SU-DHL-6 (cell line): ENCODE data around the gene MRAP2.

ENCODE experiments used
- H2AFZ ChIP-seq: fragments of 200-600 bp; sonication (generic); 2 replicates; pipeline ENCODE4 v1.6.1; 2014; ENCODE audit warnings: low read depth, mild to moderate bottlenecking, moderate library complexity, mixed read lengths, antibody characterized with exemption, low read length; ENCODE audit not compliant: severe bottlenecking
- H3F3A ChIP-seq: fragments of 200-600 bp; shearing (Covaris generic); 2 replicates; pipeline ENCODE4 v1.6.0; 2016; ENCODE audit warnings: antibody characterized with exemption, mild to moderate bottlenecking; ENCODE audit not compliant: insufficient read depth
- H3K27ac ChIP-seq: fragments of 200-600 bp; sonication (generic); 2 replicates; pipeline ENCODE4 v1.5.1; 2016; ENCODE audit warnings: low read depth, mild to moderate bottlenecking, low read length, moderate library complexity, mixed read lengths
- H3K27me3 ChIP-seq: fragments of 200-600 bp; sonication (generic), shearing (Covaris generic); 2 replicates; pipeline ENCODE4 v1.6.0; 2014; ENCODE audit warnings: mild to moderate bottlenecking, low read length
- H3K36me3 ChIP-seq: fragments of 200-600 bp; sonication (generic); 2 replicates; pipeline ENCODE4 v1.6.1; 2014; ENCODE audit warnings: mild to moderate bottlenecking, low read length, mixed read lengths
- H3K4me2 ChIP-seq: fragments of 300-600, 200-600 bp; shearing (Covaris generic), sonication (generic); 2 replicates; pipeline ENCODE4 v1.6.0; 2014; ENCODE audit warnings: low read length, low read depth, mild to moderate bottlenecking; ENCODE audit not compliant: poor library complexity, severe bottlenecking
- H3K4me3 ChIP-seq: fragments of 200-600 bp; sonication (generic); 2 replicates; pipeline ENCODE4 v1.5.1; 2014; ENCODE audit warnings: antibody characterized with exemption, low read length, mild to moderate bottlenecking, mixed read lengths; ENCODE audit not compliant: insufficient read depth, poor library complexity, severe bottlenecking
- H3K79me2 ChIP-seq: fragments of 200-600 bp; sonication (generic); 2 replicates; pipeline ENCODE4 v1.6.1; 2014; ENCODE audit warnings: mild to moderate bottlenecking, low read length, moderate library complexity; ENCODE audit not compliant: insufficient read depth
- H3K9ac ChIP-seq: fragments of 200-600 bp; sonication (generic); 2 replicates; pipeline ENCODE4 v1.7.0; 2014; ENCODE audit warnings: mild to moderate bottlenecking, low read length
- H3K9me2 ChIP-seq: fragments of 200-600 bp; sonication (generic); replicated peaks from 2 replicates; pipeline ENCODE4 v1.6.1; 2014; ENCODE audit warnings: low read length; ENCODE audit not compliant: insufficient read depth
- H3K9me3 ChIP-seq: fragments of 200-600 bp; sonication (generic); 2 replicates; pipeline ENCODE4 v1.6.1; 2014; ENCODE audit warnings: low read length, mixed read lengths; ENCODE audit not compliant: insufficient read depth
- H4K20me1 ChIP-seq: fragments of 200-600 bp; sonication (generic); 2 replicates; pipeline ENCODE4 v1.6.1; 2014; ENCODE audit warnings: low read depth, mild to moderate bottlenecking, antibody characterized with exemption, low read length, moderate library complexity, mixed read lengths
- EZH2phosphoT487 ChIP-seq: fragments of 200-600 bp; sonication (generic), shearing (Covaris generic); conservative IDR thresholded peaks from 2 replicates; pipeline ENCODE4 v1.6.1; 2018; ENCODE audit warnings: mild to moderate bottlenecking, antibody characterized with exemption, low read length, moderate library complexity, mixed read lengths
- TF ChIP-seq, protein P1 (sequence below): fragments of 200-600 bp; sonication (generic); IDR thresholded peaks from one replicate; pipeline ENCODE4 v1.5.1; 2017; ENCODE audit warnings: antibody characterized with exemption, mild to moderate bottlenecking, low read length, moderate library complexity; ENCODE audit not compliant: insufficient read depth, poor library complexity, severe bottlenecking

The MRAP2 gene

DNA sequence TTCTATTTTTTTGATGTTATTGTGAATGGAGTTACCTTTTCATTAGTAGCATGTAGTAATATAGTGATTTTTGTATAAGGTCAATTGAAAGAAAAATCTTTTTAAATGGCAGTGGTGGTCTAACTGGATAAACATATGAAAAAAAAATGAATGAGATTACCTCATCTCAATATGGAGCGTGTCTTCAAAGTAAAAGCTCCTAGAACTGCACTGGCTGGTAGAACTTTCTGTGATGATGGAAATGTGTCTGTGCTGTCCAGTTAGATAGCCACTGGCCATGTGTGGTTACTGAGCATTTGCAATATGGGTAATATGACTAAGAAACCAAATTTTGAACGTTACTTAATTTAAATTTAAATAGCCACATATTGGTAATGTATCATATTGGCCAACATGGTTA is 44.1 kb downstream of the MRAP2 start:
- H4K20me1 ChIP-seq = no peaks in the 10 kb centered on the region
- no peaks in the 10 kb centered on the region for H3K9me3 ChIP-seq
- TF ChIP-seq, protein P1, sequence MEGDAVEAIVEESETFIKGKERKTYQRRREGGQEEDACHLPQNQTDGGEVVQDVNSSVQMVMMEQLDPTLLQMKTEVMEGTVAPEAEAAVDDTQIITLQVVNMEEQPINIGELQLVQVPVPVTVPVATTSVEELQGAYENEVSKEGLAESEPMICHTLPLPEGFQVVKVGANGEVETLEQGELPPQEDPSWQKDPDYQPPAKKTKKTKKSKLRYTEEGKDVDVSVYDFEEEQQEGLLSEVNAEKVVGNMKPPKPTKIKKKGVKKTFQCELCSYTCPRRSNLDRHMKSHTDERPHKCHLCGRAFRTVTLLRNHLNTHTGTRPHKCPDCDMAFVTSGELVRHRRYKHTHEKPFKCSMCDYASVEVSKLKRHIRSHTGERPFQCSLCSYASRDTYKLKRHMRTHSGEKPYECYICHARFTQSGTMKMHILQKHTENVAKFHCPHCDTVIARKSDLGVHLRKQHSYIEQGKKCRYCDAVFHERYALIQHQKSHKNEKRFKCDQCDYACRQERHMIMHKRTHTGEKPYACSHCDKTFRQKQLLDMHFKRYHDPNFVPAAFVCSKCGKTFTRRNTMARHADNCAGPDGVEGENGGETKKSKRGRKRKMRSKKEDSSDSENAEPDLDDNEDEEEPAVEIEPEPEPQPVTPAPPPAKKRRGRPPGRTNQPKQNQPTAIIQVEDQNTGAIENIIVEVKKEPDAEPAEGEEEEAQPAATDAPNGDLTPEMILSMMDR = no peak
- TF ChIP-seq EZH2phosphoT487 = no peak
- H3K27me3 ChIP-seq = no peaks in the 10 kb centered on the region
- no peaks in the 10 kb centered on the region for H3F3A ChIP-seq
- no peak overlapping the region for H3K9ac ChIP-seq
- no peaks in the 10 kb centered on the region for H3K36me3 ChIP-seq
- no peak overlapping the region for H3K4me3 ChIP-seq
- H2AFZ ChIP-seq = no peak overlapping the region
- H3K4me2 ChIP-seq = no peak overlapping the region
- no peaks in the 10 kb centered on the region for H3K9me2 ChIP-seq
- H3K27ac ChIP-seq = no peak overlapping the region
- H3K79me2 ChIP-seq = no peaks in the 10 kb centered on the region

DNA sequence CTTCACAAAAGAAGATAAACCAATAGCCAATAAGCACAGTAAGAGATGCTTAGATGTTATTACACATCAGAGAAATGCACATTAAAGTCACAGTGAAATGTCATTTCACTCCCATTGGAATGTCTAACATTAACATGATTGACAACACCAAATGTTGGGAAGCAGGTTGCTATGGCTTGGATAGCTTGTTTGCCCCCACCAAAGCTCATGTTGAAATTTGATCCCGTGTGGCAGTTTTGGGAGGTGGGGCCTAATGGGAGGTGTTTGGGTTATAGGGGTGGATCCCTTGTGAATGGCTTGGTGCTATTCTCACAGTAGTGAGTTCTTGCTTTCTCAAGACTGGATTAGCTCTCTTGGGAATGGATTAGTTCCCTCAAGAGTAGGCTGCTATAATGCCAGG is 44.8 kb downstream of the MRAP2 start:
- Histone ChIP-seq H3K36me3 (no peaks in the 10 kb centered on the region), H2AFZ (no peak overlapping the region), H3F3A (no peaks in the 10 kb centered on the region), H4K20me1 (no peaks in the 10 kb centered on the region), H3K9ac (no peak overlapping the region), H3K9me3 (no peaks in the 10 kb centered on the region), H3K9me2 (no peaks in the 10 kb centered on the region), H3K27ac (no peak overlapping the region), H3K4me3 (no peak overlapping the region), H3K27me3 (no peaks in the 10 kb centered on the region), H3K4me2 (no peak overlapping the region), H3K79me2 (no peaks in the 10 kb centered on the region)
- TF ChIP-seq, protein P1 = no peak
- TF ChIP-seq EZH2phosphoT487 = no peak

DNA sequence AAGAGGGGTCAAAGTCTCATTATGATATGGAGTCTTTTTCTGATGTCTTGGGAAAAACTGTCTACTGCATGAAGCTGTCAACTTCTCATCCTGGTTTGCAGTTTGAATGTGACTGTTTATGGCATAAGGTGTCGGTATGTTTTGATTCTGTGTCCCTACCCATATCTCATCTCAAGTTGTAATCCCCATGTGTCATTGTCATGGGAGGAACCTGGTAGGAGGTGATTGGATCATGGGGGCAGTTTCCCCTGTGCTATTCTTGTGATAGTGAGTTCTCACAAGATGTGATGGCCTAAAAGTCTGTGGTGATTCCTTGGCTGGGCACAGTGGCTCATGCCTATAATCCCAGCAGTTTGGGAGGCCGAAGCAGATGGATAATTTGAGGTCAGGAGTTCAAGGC is 47.6 kb downstream of the MRAP2 start:
- Histone ChIP-seq H3F3A (no peaks in the 10 kb centered on the region), H3K36me3 (no peaks in the 10 kb centered on the region), H4K20me1 (no peaks in the 10 kb centered on the region), H3K9me2 (no peaks in the 10 kb centered on the region), H2AFZ (no peak overlapping the region), H3K9me3 (no peaks in the 10 kb centered on the region), H3K4me3 (no peak overlapping the region), H3K4me2 (no peak overlapping the region), H3K9ac (no peak overlapping the region), H3K27ac (no peak overlapping the region), H3K27me3 (no peaks in the 10 kb centered on the region), H3K79me2 (no peaks in the 10 kb centered on the region)
- TF ChIP-seq, protein P1 = no peak
- TF ChIP-seq EZH2phosphoT487 = no peak
